Panc1 (cell line): ENCODE results near the gene CGA. TPM values are rescaled to one million over a fixed set of nuclear protein-coding genes. Genes with fewer than 3 reads are reported as not detected.

Experiments
- ATAC-seq: fragments of 200-7000 bp; cut with Tn5 transposase; 2 replicates; pipeline ENCODE4 v1.9.1; 2020; ENCODE audit warnings: mild to moderate bottlenecking, moderate library complexity
- BruUV-seq: library from RNA; stranded (reverse); fragments of 400-500 nt; replicated peaks from 2 replicates; lab custom pipeline; 2021; lab: Mats Ljungman, UMichigan
- CTCF ChIA-PET: fragments of 300-600 bp; sonication (Branson Sonifier 250); formaldehyde crosslinking; loops from one replicate; lab custom pipeline; 2022; ENCODE audit warnings: antibody characterized with exemption; lab: Charles Lee
- POLR2A ChIA-PET: fragments of 300-600 bp; sonication (Branson Sonifier 250); formaldehyde crosslinking; loops from one replicate; lab custom pipeline; 2022; ENCODE audit warnings: antibody characterized with exemption; lab: Charles Lee
- DNase-seq: peaks from one replicate; pipeline ENCODE4 v3.0.0-alpha.2; 2010; ENCODE audit warnings: low read depth, low spot score
- H3K27ac ChIP-seq: 2 replicates; pipeline ENCODE4 v1.5.1; 2011; ENCODE audit warnings: mild to moderate bottlenecking, low read length, inconsistent platforms
- H3K27me3 ChIP-seq: fragments of 200-500 bp; sonication (Bioruptor generic); 2 replicates; pipeline ENCODE4 v1.6.0; 2014; ENCODE audit warnings: low read length, inconsistent platforms; ENCODE audit not compliant: control insufficient read depth, insufficient read depth
- H3K36me3 ChIP-seq: fragments of 200-500 bp; sonication (Bioruptor generic); 2 replicates; pipeline ENCODE4 v1.5.1; 2014; ENCODE audit warnings: inconsistent platforms, mild to moderate bottlenecking, low read length, moderate library complexity; ENCODE audit not compliant: control insufficient read depth, insufficient read depth
- H3K4me1 ChIP-seq: 2 replicates; pipeline ENCODE4 v1.5.1; 2011; ENCODE audit warnings: inconsistent platforms, mild to moderate bottlenecking, low read length, moderate library complexity; ENCODE audit not compliant: control insufficient read depth, insufficient read depth
- H3K4me3 ChIP-seq, 2 experiments: 2 replicates each; pipeline ENCODE4 v1.5.1; 2011 to 2012; ENCODE audit warnings: low read depth in 2 of 2, low read length in 2 of 2, mild to moderate bottlenecking in 2 of 2, inconsistent platforms in 1 of 2, moderate library complexity in 1 of 2
- H3K9me3 ChIP-seq: fragments of 200-500 bp; sonication (Bioruptor generic); 2 replicates; pipeline ENCODE4 v1.5.1; 2014; ENCODE audit warnings: low read depth, mild to moderate bottlenecking, inconsistent platforms, low read length, moderate library complexity; ENCODE audit not compliant: control insufficient read depth, insufficient read depth
- POLR2AphosphoS5 ChIP-seq: IDR thresholded peaks from 2 replicates; pipeline ENCODE4 v1.6.1; 2012; ENCODE audit warnings: mild to moderate bottlenecking, low read depth, low read length, moderate library complexity
- SIN3A ChIP-seq: IDR thresholded peaks from 2 replicates; pipeline ENCODE4 v1.6.1; 2012; ENCODE audit warnings: low read depth, mild to moderate bottlenecking, low read length, moderate library complexity, borderline replicate concordance; ENCODE audit not compliant: insufficient read depth
- TCF7L2 ChIP-seq: IDR thresholded peaks from 2 replicates; pipeline ENCODE4 v1.6.1; 2011; ENCODE audit warnings: mild to moderate bottlenecking, low read depth, low read length, inconsistent platforms
- in situ Hi-C: cut with HindIII; loops from 2 replicates; pipeline ENCODE4 v1.10.0; 2016; ENCODE audit warnings: low sequenced_read_pairs, low pct_unique_long_range_greater_than_20kb
- intact Hi-C: fragments of 100-400 bp; cut with micrococcal nuclease; formaldehyde crosslinking; loops from one replicate; pipeline ENCODE4 v1.10.0; 2022; ENCODE audit not compliant: unreplicated experiment
- total RNA-seq: library from RNA; stranded (reverse); gene quantifications from one replicate; pipeline ENCODE4 v1.2.1, GENCODE V29; 2021; ENCODE audit not compliant: unreplicated experiment
- TF ChIP-seq, protein P1 (sequence below), 2 experiments: IDR thresholded peaks; 2 replicates each; pipeline ENCODE4 v1.6.1; 2011 to 2012; ENCODE audit warnings: low read depth in 2 of 2, control low read depth in 1 of 2, low read length in 1 of 2, mild to moderate bottlenecking in 1 of 2, moderate library complexity in 1 of 2; ENCODE audit not compliant: insufficient read depth in 1 of 2
- TF ChIP-seq, protein P2 (sequence below): fragments of 450-650 bp; IDR thresholded peaks from 2 replicates; pipeline ENCODE4 v1.5.1; 2017; ENCODE audit warnings: mild to moderate bottlenecking

CGA gene
- total RNA-seq, 1 experiment from 2014 or later, result not detected

DNA sequence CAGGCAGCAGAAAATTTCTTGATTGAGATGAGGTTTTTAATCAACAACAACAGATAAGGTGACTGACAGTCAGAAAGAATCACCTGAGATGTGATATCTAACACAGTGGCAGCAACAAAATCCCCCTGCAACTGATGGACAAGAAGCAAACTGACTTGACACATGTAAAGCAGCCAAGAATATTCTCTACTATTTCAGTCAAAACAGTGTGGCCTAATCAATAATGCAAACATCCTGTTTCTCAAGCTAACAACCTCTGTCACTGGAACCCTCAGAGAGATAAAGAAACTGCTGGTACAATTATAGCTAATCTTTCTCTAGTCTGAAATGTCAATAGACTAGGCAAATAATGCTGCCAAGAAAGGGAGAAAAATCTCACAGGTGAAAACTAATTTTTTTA, 4.6 kb upstream of the CGA start:
- BruUV-seq, result no TSS peak
- no peaks in the 10 kb centered on the region for H3K9me3 ChIP-seq
- no peaks in the 10 kb centered on the region for H3K36me3 ChIP-seq
- no peak overlapping the region for H3K27ac ChIP-seq
- TF ChIP-seq POLR2AphosphoS5 (no peak), SIN3A (no peak)
- TF ChIP-seq, protein P1, sequence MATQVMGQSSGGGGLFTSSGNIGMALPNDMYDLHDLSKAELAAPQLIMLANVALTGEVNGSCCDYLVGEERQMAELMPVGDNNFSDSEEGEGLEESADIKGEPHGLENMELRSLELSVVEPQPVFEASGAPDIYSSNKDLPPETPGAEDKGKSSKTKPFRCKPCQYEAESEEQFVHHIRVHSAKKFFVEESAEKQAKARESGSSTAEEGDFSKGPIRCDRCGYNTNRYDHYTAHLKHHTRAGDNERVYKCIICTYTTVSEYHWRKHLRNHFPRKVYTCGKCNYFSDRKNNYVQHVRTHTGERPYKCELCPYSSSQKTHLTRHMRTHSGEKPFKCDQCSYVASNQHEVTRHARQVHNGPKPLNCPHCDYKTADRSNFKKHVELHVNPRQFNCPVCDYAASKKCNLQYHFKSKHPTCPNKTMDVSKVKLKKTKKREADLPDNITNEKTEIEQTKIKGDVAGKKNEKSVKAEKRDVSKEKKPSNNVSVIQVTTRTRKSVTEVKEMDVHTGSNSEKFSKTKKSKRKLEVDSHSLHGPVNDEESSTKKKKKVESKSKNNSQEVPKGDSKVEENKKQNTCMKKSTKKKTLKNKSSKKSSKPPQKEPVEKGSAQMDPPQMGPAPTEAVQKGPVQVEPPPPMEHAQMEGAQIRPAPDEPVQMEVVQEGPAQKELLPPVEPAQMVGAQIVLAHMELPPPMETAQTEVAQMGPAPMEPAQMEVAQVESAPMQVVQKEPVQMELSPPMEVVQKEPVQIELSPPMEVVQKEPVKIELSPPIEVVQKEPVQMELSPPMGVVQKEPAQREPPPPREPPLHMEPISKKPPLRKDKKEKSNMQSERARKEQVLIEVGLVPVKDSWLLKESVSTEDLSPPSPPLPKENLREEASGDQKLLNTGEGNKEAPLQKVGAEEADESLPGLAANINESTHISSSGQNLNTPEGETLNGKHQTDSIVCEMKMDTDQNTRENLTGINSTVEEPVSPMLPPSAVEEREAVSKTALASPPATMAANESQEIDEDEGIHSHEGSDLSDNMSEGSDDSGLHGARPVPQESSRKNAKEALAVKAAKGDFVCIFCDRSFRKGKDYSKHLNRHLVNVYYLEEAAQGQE (IDR thresholded peaks at IDR 0.05; ENCODE audit: insufficient read depth in 1 of 2, low read depth in 2 of 2, low read length in 1 of 2), result no peak
- TF ChIP-seq, protein P2, sequence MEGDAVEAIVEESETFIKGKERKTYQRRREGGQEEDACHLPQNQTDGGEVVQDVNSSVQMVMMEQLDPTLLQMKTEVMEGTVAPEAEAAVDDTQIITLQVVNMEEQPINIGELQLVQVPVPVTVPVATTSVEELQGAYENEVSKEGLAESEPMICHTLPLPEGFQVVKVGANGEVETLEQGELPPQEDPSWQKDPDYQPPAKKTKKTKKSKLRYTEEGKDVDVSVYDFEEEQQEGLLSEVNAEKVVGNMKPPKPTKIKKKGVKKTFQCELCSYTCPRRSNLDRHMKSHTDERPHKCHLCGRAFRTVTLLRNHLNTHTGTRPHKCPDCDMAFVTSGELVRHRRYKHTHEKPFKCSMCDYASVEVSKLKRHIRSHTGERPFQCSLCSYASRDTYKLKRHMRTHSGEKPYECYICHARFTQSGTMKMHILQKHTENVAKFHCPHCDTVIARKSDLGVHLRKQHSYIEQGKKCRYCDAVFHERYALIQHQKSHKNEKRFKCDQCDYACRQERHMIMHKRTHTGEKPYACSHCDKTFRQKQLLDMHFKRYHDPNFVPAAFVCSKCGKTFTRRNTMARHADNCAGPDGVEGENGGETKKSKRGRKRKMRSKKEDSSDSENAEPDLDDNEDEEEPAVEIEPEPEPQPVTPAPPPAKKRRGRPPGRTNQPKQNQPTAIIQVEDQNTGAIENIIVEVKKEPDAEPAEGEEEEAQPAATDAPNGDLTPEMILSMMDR, result no peak
- ChIA-PET POLR2A (no interaction called here), CTCF (interaction anchor here (0.7 kb wide), 1 partner anchor 804 kb away, joined by 3 read pairs; no protein-coding TSS in a partner anchor)
- no peak for ATAC-seq
- in situ Hi-C loops, result no loop called here
- H3K27me3 ChIP-seq, result peaks cover 23% of the 10 kb centered on the region
- intact Hi-C loops, result no loop called here
- no peak for DNase-seq
- no peak overlapping the region for H3K4me3 ChIP-seq
- no peaks in the 10 kb centered on the region for H3K4me1 ChIP-seq

DNA sequence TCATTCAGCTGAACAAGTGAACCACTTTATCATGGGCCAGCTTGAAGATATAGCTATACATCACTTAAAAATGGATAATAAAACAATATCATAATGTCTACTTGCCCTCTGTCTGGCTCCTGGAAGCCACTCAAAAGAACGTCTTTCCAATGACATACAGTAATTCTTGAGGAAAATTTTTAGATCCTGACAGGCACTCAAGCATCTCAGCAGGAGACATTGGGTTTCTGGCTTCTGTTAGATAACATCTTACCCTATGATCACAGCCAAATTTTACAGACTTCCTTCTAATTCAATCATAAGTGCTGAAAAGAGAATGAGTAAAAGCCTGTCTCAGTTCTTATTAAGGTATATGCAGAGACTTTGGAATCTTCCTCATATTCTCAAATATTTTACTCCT, 330 bp downstream of the CGA start:
- Histone ChIP-seq H3K4me3 (no peak overlapping the region), H3K9me3 (no peaks in the 10 kb centered on the region), H3K27ac (no peak overlapping the region), H3K27me3 (peaks cover 33% of the 10 kb centered on the region), H3K4me1 (no peaks in the 10 kb centered on the region), H3K36me3 (no peaks in the 10 kb centered on the region)
- ChIA-PET CTCF (no interaction called here), POLR2A (no interaction called here)
- intact Hi-C loops (no loop called here), in situ Hi-C loops (no loop called here)
- DNase-seq (no peak), ATAC-seq (no peak)
- no TSS peak for BruUV-seq
- TF ChIP-seq, protein P1 (IDR thresholded peaks at IDR 0.05; ENCODE audit: insufficient read depth in 1 of 2, low read depth in 2 of 2, low read length in 1 of 2), result no peak
- TF ChIP-seq, protein P2, result no peak
- TF ChIP-seq POLR2AphosphoS5 (no peak), TCF7L2 (no peak), SIN3A (no peak)
